C4-2B (cell line): ENCODE results near the gene DAAM1.

Experiments used
- CTCF ChIP-seq: fragments of 450-650 bp; conservative IDR thresholded peaks from 2 replicates; pipeline ENCODE4 v1.5.1; 2017; ENCODE audit warnings: mild to moderate bottlenecking
- ZFX ChIP-seq: fragments of 450-650 bp; IDR thresholded peaks from 2 replicates; pipeline ENCODE4 v1.6.1; 2017

DNA sequence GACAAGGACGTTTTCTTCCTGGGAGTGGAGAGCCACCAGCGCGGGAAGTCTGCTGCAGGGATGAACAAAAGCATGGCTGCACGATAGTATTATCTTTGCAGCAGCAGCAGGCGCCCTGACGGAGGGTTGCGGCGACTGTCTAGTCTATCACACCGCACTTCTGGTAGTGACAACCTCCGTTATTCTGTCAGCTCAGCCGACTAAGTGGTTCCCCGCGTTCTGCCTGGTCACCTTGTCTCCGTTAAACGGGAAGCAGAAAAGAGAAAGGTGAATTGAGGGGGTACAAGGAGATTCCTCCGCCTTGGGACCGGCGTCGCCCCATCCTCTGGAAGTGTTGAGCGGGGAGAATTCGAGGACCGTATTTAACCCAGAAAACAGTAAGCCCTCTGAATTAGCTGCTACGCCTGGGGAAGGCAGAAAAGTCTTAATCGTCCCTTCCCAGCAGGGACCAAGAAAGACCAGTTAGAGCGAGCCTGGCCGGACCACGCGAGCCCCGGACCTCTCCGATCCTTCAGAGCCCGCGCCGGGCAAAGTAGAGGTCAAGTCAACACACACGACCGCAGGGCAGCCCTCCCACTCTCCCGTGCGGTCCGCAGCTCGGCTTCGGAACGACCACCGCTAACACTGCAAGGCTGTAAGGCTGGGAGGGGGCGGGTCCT, 536 bp upstream of the DAAM1 start:
- no peak for TF ChIP-seq CTCF
- no peak for TF ChIP-seq ZFX
